GM12872 (cell line): ENCODE measurements around the gene BORCS5.

Experiments
- CTCF ChIP-seq: IDR thresholded peaks from 3 replicates; pipeline ENCODE4 v1.5.1; 2011; ENCODE audit warnings: low read depth, mild to moderate bottlenecking, low read length, moderate library complexity; ENCODE audit not compliant: insufficient read depth

The BORCS5 gene

GRCh38 chr12:12387501-12387900 is 30.6 kb downstream of the BORCS5 start:
- no peak for TF ChIP-seq CTCF

- no peak for TF ChIP-seq CTCF
Measured at GRCh38 chr12:12392413-12392812, 35.5 kb downstream of the BORCS5 start.

- TF ChIP-seq CTCF = no peak
Measured at GRCh38 chr12:12393171-12393570, 36.3 kb downstream of the BORCS5 start.

DNA sequence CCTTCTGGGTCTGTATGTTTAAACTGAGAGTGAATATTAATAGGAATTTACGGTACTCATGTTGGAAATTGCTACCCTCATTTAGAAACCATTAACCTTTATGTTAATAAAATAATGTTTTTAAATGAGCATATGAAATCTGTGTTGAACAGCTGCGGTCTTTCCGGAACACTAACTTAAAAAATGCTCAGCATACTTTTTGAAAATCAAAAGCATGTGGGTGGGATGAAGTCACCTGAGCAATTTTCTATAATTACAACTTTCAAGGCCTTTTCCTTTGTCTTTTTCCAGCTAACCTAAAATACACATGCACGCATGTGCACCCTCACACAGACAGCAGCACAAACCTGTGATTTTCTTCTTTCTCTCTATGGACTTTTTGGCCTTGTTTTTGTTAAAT is 39.8 kb downstream of the BORCS5 start:
- TF ChIP-seq CTCF = no peak

DNA sequence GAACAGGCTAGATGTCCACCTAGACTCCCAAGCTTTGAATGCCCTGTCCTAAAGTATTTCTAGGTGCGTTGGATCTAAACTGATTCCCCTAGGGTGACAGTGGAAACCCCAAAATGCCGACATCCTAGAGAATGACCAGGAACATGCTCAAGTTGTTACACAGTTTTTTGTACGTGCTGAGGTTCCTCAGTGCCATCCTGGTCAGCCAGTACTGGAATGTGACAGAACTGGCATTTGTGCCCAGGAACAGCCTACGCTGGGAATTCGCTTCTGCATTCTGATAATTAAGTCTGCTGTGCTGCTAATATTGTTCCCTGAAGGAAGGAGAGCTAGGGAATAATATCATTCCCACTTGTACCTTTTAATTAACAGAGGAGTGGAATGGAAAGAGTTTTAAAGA is 40.3 kb downstream of the BORCS5 start:
- no peak for TF ChIP-seq CTCF

GRCh38 chr12:12398026-12398859 is 41.4 kb downstream of the BORCS5 start:
- no peak for TF ChIP-seq CTCF

DNA sequence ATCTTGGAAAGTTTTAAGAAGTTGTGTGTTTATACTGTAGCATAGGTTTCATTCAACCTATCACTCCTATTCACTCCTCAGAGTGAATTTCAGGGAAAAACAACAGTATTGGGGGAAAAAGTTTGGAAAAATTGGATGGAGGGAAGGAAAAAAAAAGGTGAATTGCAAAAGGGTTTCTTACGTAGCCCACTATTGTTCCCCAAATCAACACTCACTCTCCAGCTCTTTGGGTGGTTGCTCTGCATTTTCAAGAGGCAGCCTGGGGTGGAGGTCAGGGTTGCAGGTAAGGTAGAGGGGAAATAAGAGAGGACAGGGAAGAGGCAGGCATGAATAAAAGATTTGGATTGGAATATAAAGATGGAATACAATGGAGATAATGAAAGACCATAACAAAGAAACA is 42.3 kb downstream of the BORCS5 start:
- TF ChIP-seq CTCF = no peak
